Tibial nerve (tissue), 3 donors: ENCODE measurements around the gene THOC6.

Experiments used
- POLR2A ChIP-seq, 2 donors: fragments of 450-650 bp; IDR thresholded peaks; one replicate each; pipeline ENCODE4 v1.6.1; 2017; ENCODE audit warnings: antibody characterized with exemption in 2 of 2, mild to moderate bottlenecking in 2 of 2, moderate library complexity in 2 of 2
- TF ChIP-seq, protein P1 (sequence below), 5 experiments: fragments of 200-600 bp in 3 of 5; fragments of 450-650 bp in 2 of 5; sonication (generic) in 3 of 5; IDR thresholded peaks; one replicate each; pipeline ENCODE4 v1.5.1; 2016 to 2019; ENCODE audit warnings: antibody characterized with exemption in 5 of 5, mild to moderate bottlenecking in 3 of 5, moderate library complexity in 2 of 5

DNA sequence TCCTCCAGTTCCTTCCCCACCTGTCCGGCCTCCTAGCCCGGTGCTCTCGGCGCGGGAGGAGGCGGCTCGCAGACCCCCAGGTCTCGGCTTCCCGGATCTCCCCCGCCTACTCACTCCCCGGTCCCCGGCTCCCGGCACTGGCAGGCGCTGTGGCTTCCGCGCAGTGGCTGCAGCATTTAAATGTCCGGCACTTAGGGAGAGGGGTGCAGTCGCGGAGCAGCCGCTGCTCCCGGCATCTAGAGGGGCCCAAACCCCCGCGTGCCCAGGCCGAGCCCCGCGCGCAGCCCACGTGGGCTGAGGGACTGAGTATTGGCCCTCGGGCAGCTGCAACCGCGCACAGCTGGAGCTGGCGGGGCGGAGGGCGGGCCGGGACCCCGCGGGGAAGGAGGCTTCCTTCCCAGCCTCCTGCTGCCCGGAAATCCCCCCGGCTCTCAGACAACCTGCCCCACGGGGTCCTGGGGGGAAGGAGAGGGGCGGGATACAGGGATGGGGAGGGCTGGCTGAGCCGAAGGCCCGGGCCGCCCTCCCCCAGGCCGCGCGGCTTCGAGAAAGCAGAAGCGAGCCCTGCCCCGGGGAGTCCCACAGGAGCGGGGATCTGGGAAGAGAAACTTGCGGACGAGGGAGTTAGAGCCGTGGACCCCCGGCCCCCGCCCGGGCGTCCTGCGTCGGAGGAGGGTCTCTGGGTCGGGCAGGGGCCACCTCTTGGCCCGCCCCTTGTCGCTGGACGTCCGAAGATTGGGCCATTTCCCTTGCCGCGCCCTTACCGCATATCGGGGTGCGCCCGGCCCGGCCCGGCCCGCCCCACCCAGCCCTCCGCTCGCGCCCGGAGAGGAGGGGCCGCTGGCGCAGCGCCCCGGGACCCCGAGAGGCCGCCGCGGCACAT is 22.2 kb downstream of the THOC6 start, which contains the start of gene MMP25:
- TF ChIP-seq, protein P1, sequence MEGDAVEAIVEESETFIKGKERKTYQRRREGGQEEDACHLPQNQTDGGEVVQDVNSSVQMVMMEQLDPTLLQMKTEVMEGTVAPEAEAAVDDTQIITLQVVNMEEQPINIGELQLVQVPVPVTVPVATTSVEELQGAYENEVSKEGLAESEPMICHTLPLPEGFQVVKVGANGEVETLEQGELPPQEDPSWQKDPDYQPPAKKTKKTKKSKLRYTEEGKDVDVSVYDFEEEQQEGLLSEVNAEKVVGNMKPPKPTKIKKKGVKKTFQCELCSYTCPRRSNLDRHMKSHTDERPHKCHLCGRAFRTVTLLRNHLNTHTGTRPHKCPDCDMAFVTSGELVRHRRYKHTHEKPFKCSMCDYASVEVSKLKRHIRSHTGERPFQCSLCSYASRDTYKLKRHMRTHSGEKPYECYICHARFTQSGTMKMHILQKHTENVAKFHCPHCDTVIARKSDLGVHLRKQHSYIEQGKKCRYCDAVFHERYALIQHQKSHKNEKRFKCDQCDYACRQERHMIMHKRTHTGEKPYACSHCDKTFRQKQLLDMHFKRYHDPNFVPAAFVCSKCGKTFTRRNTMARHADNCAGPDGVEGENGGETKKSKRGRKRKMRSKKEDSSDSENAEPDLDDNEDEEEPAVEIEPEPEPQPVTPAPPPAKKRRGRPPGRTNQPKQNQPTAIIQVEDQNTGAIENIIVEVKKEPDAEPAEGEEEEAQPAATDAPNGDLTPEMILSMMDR (IDR thresholded peaks at IDR 0.05), result no peak
- no peak for TF ChIP-seq POLR2A (IDR thresholded peaks at IDR 0.05)
